Subcutaneous adipose tissue (tissue), 4 donors: ENCODE results near the gene NPLOC4. TPM values are rescaled to one million over a fixed set of nuclear protein-coding genes. Genes with fewer than 3 reads are reported as not detected.

Experiments
- CTCF ChIP-seq: fragments of 450-650 bp; IDR thresholded peaks from one replicate; pipeline ENCODE4 v1.5.1; 2016; ENCODE audit warnings: low read depth, mild to moderate bottlenecking, control low read depth, antibody characterized with exemption, moderate library complexity
- total RNA-seq, 4 donors: library from RNA; depleted of rRNA; stranded (reverse); fragments of >200 nt; gene quantifications; one replicate each; pipeline ENCODE4 v1.1.0, GENCODE V29; 2016

NPLOC4 gene
- total RNA-seq, 4 donors from 2014 or later: 47.4 to 112 (median 62.8) TPM

- TF ChIP-seq CTCF: no peak
Measured at GRCh38 chr17:81537856-81538555, 98.9 kb downstream of the NPLOC4 start.

- TF ChIP-seq CTCF: no peak
Measured at GRCh38 chr17:81537343-81537855, 99.5 kb downstream of the NPLOC4 start.

GRCh38 chr17:81536299-81537290 is 100.3 kb downstream of the NPLOC4 start:
- no peak for TF ChIP-seq CTCF

- TF ChIP-seq CTCF: no peak
Measured at GRCh38 chr17:81535480-81536298, 101.2 kb downstream of the NPLOC4 start.

- no peak for TF ChIP-seq CTCF
Measured at GRCh38 chr17:81535007-81535328, 101.9 kb downstream of the NPLOC4 start.

GRCh38 chr17:81534157-81535006 is 102.5 kb downstream of the NPLOC4 start:
- no peak for TF ChIP-seq CTCF
